HTR-8/SVneo (cell line): Measurements from ENCODE around the gene TMEM232.
"Not testable (repeated sequence)": the region's sequence is repeated elsewhere in the genome, so short reads cannot be mapped to it uniquely, and the experiment has no call there.

ENCODE experiments used
- DNase-seq: peaks from one replicate; pipeline ENCODE4 v3.0.0; 2011; ENCODE audit warnings: low spot score, mixed read lengths; ENCODE audit not compliant: insufficient read length
- FAIRE-seq: peaks from 2 replicates; lab custom pipeline; 2011; peaks lifted over from hg19 to GRCh38; lab: Jason Lieb, UNC

TMEM232 gene

DNA sequence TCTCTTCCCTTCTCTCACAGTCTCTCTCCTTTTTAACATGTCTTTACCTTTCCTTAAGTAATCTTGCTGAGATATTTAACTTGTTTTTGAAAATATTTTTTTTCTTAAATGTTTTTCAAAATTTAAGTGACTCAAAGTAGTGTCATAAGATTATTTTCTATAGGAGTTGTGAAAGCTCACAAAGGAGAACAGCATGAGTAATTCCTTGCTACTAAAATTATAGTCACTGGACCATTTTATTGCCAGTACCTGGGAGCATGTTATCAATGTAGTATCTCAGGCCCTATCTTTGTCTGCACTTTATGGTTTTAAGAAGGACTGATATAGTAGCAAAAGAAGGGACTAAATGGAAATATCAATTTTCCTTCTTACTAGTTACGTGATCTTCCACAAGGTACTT is 181.9 kb downstream of the TMEM232 start:
- DNase-seq (no peak), FAIRE-seq (no peak)

DNA sequence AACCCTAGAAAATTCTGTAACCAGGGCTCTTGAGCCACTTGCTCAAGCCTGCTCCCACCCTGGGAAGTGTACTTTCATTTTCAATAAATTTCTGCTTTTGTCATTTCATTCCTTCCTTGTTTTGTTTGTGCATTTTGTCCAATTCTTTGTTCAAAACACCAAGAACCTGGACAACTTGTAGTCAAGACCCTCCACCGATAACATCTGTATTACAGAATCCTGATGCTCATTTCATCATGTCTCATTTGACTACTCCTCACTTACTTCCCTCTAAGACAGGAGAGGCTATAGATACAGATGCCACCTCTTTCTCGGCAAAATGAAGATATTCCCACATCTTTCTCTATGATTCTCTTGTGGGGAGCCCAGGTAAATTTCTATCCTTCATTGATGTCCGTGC is 183.5 kb downstream of the TMEM232 start:
- no peak for FAIRE-seq
- DNase-seq: no peak

DNA sequence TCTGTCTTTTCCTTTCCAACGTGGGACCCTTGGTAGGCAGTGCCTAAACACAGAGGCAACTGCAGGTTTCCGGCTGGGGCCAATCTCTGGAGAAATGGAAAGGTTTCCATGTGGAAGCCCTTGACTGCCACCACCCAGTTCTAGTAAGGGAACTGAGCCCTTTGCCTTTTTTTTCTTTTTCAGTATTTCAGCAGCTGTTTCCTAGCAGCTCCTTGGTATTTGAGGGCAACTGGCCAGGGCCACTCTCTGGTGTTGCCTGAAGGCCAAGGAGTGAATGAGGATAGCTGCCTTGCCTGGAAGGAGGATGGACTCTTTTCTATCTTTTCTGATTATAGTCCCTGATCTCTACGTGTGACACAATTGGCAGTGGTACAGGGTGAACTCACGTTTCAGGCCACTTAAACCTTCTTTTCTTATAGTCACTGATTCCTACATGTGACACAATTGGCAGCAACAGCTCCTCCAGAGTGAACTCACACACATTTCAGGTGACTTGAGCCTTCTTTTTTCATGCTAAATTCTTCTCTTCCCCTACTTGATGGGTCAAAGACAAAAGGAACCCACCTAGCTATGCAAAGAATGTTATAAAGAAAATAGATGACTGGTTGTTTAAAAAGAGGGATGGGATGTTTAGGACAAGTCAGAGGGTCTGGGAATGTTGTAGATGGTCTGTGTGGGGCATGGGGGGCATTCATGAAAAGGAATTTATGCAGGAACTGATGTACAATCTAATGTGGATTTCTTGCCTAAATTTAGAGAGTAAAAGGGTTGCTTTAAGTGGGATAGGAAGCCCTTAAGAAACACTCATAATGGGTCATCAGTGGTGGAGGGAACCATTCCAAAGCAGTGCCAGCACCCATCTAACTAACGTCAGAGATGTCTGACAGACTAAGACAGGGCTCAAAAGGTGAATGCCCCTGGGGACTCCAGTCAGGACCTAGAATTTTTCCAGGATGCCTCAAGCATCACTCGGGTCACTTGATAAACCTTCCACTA is 190.1 kb downstream of the TMEM232 start:
- FAIRE-seq (no peak), DNase-seq (no peak)

DNA sequence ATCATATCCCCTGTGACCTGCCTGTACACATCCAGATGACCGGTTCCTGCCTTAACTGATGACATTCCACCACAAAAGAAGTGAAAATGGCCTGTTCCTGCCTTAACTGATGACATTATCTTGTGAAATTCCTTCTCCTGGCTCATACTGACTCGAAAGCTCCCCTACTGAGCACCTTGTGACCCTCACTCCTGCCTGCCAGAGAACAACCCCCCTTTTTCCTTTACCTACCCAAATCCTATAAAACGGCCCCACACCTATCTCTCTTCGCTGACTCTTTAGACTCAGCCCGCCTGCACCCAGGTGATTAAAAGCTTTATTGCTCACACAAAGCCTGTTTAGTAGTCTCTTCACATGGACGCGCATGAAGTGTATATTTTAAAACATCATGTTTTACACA is 191.3 kb downstream of the TMEM232 start:
- not testable (repeated sequence) for DNase-seq, FAIRE-seq

DNA sequence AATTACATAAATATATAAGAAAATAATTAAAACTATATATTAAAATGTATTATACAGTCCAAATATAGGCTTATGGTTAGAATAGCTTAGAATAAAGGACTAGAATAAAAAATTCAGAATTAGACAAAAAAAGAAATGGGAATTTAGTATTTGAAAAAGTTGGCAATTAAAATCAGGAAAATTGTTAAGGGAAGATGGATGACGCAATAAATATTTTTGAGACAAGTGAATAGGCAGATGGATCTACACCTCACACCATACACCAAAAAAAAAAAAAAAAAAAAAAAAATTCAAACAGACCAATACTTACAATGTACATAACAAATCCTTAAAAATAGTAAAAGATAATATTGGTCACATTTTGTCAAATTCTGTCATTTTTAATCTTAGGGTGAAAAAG is 200.7 kb downstream of the TMEM232 start:
- no peak for FAIRE-seq
- DNase-seq: no peak

DNA sequence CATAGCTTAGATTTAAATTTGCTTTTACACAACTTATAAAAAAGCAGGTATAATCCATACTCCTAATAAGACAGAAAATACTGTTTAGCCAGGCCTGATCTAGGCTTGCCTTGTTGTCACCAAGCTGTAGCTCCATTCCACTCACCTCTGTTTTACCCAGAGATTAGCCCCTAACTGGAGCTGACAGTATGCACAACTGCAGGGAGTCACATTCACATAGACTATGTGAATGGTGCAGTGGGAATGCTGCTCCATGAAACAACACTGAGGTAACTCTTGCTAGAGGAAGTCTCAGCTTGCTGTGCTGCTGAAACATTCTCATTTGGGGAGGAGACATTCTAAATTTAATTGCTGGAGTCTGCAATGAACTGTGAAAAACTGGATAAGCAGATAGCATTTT is 209.1 kb downstream of the TMEM232 start:
- DNase-seq: no peak
- no peak for FAIRE-seq

DNA sequence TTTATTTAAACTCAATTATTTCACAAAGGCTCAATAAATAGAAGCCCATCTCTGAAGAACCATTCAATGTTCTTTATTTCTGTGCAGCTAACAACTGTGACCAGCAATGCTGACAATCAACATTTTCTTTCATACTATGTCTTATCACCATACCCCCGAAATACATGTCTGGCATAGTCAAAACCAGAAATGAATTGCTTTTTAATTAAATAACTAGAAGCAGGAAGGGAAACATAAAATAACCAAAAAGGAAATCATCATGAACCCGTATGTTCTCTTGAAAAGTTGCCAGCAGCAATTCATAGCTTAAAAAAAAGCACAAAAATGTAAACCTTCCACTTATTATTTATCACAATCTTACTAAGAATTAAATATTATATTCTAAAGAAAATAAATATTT is 212.4 kb downstream of the TMEM232 start:
- DNase-seq: no peak
- FAIRE-seq: no peak

DNA sequence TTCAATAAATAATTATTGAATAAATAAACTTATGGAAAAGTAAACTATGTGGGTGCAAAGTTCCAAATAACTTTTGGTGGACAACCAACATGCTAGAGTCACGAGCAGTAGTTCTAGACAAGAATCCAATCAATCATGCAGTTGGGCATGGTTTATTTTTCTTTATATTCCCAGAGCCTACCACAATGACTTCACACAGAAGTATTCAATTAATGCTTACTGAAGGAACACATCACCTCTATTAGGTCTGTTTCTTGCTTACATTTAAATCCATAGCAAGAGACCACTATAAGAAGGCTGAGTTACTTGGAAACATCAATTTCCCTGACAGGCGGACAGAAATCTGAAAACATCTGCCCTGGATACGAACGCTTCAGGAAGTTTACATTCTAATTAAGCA is 214.2 kb downstream of the TMEM232 start:
- FAIRE-seq (no peak), DNase-seq (no peak)

DNA sequence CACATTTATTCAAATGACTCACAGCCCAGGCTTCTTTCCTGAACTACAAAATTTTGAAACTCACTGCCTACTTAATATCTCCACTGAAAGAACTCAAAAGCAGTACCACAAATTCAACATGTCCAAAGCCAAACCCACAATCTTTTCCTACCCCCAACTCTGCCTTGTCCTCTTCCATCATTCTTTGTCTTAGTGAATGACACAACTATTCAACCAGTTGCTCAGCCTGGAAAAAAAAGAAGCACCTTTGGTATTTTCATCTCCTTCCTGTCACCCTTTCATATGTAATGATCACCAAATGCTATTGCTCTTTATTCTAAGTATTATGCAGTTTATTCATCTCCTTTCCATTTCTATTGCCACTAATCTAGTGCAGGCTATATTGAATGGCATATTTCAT is 216.3 kb downstream of the TMEM232 start:
- no peak for FAIRE-seq
- DNase-seq: no peak

DNA sequence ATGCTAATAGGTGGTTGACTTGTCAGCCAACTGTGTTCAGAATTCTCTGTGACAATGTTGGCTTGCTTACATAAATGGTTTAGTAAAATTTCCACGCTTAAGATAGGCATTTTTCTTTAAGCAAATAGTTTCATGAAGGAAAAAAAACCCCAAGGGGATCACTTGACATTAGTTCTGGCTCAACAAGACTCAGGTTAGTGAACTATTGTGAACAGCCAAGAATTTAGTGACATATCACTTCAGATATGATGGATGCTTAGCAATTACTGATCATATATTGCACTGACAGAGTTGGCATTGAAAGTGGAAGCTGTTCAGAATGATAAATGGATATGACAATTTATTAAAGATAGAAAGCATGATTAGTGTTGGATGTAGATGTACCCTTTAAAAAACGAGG is 218.5 kb downstream of the TMEM232 start:
- no peak for FAIRE-seq
- no peak for DNase-seq

DNA sequence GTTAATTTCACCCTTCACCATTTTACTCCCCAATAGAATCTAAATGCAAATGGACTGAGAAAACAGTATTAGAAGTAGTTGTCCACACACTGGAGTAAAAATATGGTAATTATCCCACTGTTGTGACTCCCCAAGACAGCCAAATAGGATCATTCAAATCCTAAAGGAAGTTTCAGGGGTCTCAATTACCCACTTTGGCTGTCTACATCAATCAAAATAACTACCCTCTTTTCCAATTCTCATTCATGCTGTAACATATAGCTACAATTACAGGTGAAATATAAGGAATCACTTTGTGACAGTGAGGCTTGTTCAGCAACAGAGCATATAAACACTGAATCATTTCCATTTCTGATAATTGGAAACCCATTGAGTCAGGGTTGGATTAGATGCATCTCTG is 220.1 kb downstream of the TMEM232 start:
- DNase-seq (no peak), FAIRE-seq (no peak)

DNA sequence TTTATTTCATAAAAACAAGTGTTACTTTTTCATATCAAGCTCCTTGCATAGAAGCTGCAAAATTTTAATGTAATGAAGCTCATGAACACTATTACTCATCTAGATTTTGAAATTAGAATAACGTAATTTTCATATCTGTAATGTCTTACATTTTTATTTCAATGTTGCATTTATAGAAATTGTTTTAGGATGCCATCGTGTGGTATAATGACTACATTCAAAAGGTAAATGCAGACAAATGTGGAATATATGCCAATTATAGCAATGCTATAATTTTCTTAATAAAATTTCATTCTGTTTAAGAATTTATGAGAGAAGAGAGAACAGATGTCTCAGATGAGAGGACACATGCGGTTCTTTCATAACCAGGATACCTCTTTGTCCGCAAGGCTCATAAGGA is 230.2 kb downstream of the TMEM232 start:
- FAIRE-seq: no peak

DNA sequence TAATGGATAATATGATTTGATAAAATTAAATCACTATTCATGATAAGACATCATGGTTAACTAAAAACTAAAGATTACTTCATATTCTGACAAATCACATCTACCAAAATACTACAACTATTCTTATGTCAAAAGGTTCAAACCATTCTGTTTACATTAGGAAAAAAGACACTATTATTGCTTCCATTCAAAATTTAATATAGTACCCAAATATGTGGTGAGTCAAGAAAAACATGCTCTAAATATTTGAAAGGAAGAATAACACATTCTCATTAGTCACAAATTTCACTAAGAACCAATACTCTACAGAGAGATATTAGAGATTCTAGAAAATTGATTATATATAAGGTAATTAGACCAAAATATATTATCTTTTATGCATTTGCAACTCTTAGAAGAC is 234.0 kb downstream of the TMEM232 start:
- no peak for FAIRE-seq
- no peak for DNase-seq

More for the DNA sequence above, 230.2 kb downstream of the TMEM232 start:
- no peak for DNase-seq

DNA sequence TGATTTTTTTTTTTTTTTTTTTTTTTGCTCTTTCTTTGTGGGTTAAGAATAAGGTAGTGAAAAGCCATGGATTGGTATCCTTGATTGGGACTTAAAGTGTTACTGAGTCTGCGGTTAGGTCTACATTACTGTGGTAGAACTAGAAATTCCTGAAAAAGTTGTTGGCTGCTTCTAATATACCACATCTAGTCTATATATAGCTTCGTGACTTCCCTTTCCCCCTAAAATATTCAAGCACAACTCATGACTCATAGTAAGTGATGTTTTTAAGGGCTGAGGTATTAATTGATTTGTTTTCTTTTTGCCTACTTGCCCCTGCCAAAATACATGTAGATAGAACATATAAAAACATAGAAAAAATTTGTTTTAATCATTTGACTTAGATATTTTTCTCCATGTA is 247.6 kb downstream of the TMEM232 start:
- DNase-seq (peak; percentile 26), FAIRE-seq (no peak)

DNA sequence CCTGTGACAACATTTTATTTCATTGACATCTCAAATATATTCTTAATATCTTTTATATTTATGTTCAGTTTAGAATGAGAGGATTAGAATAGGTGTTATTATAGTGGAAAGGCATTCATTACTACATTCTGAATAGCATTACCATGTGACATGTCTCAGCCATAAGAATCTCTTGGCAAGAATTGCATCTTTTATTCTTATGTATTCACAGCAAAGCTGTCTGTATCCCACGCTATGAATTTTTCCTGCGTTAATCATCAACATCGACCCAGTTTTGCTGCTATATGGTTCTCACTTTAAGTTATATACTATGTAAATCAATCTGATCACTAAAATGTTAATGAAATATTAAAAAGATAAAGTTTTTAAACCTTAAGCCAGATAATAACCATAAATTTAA is 248.6 kb downstream of the TMEM232 start:
- FAIRE-seq (no peak), DNase-seq (peak; percentile 2)

DNA sequence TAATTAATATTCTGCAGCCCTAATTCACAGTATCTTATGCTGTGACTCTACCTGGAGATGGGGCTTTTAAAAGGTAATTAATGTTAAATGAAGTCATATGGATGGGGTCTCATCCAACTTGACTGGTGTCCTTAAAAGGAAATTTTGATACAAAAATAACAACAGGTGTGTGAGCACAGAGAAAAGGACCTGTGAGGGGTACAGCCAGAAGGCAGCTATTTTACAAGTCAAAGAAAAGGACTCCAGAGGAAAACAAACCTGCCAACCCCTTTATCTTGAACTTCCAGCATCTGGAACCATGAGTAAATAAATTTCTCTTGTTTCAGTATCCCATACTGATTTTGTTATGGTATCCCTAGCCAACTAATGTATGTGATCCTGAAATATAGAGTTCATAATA is 250.3 kb downstream of the TMEM232 start:
- no peak for DNase-seq
- FAIRE-seq: no peak

DNA sequence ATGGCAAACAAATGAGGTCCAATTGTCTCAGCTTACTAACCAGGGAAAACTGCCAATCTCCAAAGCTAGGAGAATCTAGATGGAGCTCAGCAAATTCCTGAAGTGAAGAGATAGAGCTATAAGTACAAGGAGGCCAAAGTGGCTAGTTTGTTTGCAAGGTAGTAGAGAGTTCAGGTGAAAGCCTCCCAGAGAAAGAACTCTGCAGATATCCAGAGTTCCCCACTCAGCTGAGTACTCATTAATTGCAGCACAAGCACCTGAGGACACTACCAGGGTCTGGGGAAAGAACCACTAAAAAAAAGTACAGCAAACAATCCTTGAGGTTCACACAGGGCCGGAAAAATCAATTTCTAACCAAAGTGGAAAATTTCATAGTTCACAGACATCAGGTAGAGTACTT is 250.9 kb downstream of the TMEM232 start:
- FAIRE-seq (no peak), DNase-seq (no peak)

DNA sequence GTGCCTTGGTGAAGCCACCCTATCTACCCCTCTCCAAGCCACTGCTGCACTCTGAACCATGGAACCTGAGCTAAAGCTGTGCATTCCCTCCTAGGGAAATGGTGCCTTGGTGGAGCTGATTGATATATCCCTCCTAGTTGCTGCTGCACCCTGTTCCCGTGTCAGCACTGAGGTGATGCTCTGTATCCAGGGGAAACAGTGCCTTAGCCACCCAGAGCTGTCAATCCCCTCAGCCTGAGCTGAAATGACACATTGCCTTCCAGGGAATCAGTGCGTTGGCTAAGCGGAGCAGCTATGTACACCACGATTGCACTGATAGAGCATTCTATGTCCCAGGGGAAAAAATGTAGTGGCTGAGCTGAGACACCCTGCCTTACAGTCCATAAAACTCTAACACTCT is 257.0 kb downstream of the TMEM232 start:
- DNase-seq (no peak), FAIRE-seq (no peak)

DNA sequence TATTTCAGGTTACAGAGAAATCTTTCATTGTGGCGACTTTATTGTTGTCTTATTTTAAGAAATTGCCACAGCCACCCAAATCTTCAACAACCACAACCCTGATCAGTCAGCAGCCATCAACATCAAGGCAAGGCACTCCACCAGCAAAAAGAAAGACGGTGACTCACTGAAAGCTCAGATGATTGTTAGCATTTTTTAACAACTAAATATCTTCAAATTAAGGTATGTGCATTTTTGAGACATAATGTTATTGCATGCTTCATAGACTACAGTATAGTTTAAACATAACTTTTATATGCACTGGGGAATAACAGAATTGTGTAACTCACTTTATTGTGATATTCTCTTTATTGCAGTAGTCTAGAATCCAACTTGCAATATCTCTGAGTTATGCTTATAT is 263.4 kb downstream of the TMEM232 start:
- DNase-seq (no peak), FAIRE-seq (no peak)

DNA sequence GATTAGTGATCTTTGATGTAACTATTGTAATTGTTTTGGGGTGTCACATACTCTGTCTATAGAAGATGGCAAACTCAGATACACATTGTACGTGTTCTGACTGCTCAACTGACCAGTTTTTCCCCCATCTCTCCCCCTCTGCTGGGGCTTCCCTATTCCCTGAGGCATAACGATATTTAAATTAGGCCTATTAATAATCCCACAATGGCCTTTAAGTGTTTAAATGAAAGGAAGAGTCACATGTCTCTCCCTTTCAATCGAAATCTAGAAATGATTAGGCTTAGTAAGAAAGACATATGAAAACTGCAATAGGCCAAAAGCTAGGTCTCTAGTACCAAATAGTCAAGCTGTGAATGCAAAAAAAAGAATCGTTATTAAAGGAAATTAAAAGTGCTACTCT is 265.6 kb downstream of the TMEM232 start:
- DNase-seq (no peak), FAIRE-seq (no peak)

DNA sequence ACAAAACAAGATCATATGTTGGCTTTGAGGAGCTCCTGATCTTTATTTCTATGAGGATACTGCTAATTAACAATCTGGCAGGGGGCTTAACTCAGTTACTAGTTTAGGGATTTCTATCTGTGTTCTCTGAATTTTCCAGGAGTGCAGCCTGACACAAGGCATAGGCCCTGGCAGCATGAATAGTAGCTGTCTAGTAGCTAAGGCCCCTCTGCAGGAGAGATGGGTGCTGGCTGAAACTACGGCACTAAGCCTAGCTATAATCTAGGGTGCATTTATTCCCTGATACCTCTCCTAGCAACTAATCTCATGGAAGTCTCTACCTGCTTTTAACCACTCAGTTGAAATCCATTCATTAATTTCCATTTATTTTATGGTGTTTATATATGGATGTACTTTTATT is 268.2 kb downstream of the TMEM232 start:
- DNase-seq (no peak), FAIRE-seq (no peak)

DNA sequence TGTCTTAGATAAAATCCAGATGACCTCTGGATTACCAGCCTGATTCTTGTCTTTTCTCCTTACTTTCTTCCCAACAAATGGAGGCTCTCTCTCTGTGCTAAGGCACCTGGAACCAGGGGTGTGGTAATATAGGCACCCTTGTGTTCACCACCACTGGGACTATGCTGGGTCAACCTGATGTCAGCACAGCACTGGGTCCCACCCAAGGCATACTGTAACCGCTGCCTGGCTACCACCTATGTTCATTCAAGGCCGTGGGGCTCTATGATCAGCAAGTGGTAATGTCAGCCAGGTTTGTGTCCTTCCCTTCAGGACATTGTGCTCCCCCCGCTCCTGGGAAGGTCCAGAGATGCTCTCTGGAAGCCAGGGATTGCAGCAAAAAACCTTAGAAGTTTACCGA is 283.6 kb downstream of the TMEM232 start:
- FAIRE-seq (no peak), DNase-seq (no peak)
